Dermis microvascular lymphatic vessel endothelial cell (primary cell): ENCODE measurements around the gene SF1. TPM values are rescaled to one million over a fixed set of nuclear protein-coding genes. Genes with fewer than 3 reads are reported as not detected.

ENCODE experiments used
- DNase-seq, 2 donors: peaks; one replicate each; pipeline versions ENCODE4 v3.0.0 to v3.0.0-alpha.2; 2010; ENCODE audit warnings: low read depth in 2 of 2
- total RNA-seq: library from RNA; depleted of rRNA; stranded (reverse); fragments of >200 nt; gene quantifications from 2 replicates; pipeline ENCODE4 v1.2.1, GENCODE V29; 2014

The SF1 gene
- total RNA-seq, 1 donor from 2014 or later: 44.4 TPM

- peak in 1 of 2 donors; percentile 68 for DNase-seq
Observed at GRCh38 chr11:64801561-64802369, 23.4 kb upstream of the SF1 start.

GRCh38 chr11:64801158-64801464 is 22.8 kb upstream of the SF1 start:
- DNase-seq: no peak

DNA sequence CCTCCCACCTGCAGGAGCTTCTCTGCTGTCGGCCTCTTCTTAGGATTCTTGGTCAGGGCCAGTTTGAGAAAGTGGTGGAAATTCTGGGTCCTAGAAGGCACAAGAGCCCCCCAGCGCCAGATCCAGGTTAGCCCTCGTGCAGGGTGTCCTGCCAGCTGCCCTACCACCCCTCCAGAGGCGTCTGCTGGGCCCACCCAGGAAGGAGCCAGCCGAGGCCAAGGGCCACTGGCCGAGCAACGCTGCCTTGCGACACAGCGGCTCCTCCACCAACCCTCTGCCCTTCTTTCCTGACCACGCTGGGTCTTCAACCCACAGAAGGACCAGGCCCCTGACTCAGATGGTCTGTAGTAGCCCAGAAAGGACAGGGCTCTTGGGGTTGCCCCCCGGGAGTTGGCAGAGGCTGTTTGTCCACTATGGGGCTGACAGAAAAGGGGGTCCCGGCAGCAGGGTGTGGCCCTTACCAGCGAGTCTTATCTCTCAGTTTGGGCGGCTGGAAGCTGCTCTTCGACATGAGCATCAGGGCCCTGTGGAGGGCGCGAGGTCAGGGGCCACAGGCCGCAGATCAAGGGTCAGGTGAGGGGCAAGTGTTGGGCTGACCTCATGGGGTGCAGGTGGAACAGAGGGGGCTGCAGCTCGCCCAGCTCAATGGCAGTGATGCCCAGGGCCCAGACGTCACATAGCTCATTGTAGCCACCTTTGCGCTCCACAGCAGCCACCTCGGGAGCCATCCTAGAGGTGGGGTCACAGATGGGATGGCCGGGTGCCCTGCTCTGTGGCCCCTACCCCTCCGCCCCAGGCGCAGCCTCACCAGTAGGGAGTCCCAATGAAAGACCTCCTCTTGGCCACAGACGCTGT is 22.2 kb upstream of the SF1 start:
- no peak for DNase-seq

GRCh38 chr11:64799623-64800302 is 21.4 kb upstream of the SF1 start:
- DNase-seq: peak in 1 of 2 donors; percentile 58

DNA sequence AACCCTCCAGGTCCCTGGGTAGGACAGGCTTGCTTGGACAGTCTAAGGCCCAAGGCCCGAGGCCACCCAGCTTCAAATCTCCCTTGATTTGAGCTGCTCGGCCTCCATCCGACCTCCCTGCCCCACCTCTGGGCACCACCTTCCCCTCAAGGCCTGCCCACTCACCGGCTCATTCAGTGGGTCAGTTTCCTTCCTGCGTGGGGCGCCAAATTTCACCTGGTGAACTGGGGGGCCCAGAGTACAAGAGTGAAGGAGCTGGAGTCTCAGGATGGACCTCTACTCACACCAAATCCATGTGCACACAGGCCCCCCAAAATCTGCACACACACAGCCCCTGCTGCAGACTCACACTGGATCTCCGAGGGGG is 20.9 kb upstream of the SF1 start:
- DNase-seq: no peak

DNA sequence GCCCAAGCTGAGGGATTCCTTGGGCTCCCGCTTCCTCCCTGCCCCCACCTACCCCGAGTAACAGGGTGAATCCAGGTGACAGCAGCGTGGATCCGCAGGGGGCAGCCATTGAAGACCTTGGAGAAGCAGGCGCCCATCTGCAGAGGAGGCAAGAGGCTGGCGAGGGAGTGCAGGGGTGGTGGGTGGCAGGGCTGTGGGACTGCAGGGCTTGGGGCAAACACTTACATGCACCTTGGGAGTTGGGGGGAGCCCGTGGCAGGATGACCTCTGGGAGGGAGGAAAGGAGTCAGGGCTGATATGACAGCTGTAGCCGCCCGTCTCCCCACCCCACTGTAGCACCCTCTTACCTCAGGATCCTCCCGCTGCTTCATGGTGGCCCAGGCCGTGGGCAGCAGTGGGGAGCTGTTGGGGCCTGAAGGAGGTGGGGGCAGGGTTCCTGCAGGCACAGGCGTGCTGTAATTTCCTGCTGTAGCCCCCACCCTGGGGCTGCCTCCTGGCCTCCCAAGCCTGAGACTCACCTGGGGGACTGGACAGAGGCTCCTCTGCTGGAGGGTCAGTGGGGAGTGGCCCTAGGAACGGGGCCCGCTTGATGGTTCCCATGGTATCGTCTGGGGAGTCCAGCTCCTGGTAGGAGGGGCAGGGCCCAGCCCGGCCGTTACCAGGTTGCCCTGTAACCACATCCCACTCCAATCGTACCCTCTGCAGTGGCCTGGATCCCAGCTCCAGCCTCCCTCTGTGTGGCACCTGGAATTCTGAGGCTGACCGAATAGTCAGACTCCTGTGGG is 18.6 kb upstream of the SF1 start:
- no peak for DNase-seq

GRCh38 chr11:64796047-64796756 is 17.9 kb upstream of the SF1 start:
- no peak for DNase-seq

DNA sequence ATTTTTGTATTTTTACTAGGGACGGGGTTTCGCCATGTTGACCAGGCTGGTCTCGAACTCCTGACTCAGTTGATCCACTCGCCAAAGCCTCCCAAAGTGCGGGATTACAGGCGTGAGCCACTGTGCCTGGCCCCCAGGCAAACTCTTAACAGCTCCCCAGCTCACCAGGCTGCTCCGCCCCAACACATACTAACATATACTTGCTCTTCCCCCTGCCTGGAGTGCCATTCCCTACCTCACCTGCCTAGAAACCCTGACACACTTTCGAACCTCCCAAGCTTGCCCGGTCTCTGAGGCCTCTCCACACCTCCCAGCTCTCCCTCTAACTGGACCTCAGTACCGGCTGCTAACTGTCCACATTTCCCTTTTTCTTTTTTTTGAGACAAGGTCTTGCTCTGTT is 16.2 kb upstream of the SF1 start:
- DNase-seq: no peak

DNA sequence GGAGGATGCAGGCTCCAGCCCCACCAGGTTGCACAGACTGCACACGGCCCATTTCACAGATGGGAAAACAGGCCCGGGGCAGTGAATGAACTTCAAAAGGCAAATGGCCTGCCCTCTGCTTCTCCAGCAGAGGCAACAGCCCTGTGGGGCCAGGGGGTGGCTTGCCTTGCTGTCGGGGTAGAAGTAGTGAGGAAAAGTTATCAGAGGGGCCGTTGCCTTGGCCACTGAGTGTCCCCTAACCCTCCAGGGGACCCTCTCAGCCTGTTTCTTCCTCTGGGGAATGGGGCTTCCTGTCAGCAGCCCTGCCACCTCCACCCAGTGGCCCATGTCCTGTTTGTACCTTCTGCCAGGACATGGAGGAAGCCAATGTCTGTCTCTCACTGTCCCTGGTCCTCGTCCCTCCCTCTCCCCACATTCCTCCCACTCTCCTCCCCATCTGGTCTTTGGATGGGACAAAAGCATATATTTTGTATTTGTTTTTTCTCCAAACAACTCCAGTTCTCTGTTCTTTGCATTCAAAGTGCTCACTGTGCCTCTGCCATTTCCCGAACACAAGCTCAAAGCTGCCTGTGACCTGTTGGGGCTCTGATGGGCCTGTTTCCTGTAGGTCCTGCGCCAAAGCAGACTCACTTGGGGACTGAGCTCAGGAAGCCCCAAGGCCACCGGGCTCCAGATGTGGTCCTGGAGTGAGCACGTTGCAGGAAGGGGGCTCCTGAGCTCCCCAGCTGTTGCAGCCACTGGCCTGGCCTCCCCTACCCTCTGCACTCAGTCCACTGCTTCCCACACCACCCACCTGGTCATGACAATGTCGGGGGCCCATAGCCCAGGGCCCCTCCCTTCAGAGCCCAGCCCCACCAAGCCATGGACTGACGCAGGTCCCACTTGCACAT is 15.2 kb upstream of the SF1 start:
- peak in 1 of 2 donors; percentile 27 for DNase-seq

DNA sequence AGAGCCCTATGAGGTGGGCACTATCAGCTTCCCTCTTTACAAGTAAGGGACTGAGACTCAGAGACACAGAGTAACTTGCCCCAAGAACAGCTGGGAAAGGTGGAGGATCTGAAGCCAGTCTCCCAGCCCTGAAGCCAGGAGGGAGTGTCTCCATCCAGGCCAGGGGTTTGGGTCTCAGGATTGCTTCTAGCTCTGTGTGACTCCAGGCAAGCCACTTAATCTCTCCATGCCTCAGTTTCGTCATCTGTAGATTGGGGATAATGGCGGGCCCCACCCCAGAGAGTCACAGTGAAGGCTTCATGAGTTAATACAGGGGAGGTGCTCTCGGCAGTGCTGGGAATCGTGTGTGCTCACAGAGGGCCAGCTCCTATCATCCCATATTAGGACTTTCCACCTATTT is 14.1 kb upstream of the SF1 start:
- no peak for DNase-seq

DNA sequence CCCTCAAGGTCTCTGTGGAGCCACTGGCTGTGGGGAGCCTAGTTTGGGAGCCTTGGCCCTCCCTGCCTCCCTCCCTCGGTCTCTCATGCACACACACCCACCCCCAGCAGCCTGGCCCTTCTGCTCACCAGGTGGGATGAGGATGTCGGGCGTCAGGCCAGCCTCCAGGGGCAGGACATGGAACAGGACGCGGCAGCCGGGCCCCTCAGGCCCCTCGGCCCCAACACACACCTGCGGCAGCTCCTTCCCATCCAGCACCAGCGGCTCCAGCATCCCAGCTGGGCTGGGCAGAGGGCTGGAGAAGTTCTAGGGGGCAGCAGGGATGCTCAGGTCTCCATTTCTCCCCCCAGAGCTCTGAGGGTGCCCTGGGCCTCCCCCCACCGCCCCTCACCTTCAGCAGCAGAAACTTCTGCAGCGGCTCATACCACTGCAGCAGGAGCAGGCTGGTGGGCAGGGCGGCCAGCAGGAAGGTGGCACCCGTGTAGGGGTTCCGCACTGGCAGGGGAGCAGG is 13.5 kb upstream of the SF1 start:
- no peak for DNase-seq

GRCh38 chr11:64790205-64791095 is 12.1 kb upstream of the SF1 start:
- no peak for DNase-seq

DNA sequence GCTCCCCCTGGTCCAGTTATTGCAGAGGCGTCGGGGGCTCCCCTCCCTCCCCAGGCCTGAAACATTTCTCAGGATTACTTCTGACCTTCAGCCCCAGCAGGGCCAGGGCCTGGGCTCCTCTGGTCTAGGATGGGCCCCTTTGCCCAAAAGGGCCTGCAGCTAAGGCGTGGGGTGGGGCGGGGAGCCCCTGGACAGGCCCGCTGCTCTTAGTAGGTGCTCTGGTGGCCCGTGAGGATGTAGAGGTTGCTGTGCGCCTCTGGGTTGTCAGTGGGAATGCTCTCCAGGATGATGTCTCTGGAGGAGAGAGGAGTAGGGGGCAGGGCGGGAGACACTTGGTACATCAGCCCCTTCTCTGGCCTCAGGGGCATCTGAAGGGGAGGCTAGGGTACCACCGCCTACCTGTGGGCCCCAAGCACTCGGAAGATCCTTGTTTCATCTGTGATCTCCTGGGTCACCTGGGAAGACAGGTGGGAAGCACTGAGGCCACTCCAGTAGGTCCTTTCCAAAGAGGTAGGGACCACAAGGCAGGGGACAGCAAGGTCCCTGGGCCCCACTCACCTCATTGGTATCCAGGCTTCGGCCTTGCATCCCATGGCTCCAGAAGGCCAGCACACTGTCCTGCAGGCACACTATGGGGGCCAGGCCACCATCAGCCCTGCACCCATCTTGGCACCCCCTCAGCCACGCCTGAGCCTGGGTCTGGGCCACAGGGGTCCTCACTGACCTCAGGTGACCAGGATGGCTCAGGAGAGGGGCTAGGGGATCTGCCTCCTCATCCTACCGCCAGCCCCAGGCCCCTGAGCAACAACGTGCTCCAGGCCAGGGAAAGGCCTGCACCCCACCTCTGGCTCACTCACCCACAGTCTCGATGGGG is 11.2 kb upstream of the SF1 start:
- DNase-seq: no peak

DNA sequence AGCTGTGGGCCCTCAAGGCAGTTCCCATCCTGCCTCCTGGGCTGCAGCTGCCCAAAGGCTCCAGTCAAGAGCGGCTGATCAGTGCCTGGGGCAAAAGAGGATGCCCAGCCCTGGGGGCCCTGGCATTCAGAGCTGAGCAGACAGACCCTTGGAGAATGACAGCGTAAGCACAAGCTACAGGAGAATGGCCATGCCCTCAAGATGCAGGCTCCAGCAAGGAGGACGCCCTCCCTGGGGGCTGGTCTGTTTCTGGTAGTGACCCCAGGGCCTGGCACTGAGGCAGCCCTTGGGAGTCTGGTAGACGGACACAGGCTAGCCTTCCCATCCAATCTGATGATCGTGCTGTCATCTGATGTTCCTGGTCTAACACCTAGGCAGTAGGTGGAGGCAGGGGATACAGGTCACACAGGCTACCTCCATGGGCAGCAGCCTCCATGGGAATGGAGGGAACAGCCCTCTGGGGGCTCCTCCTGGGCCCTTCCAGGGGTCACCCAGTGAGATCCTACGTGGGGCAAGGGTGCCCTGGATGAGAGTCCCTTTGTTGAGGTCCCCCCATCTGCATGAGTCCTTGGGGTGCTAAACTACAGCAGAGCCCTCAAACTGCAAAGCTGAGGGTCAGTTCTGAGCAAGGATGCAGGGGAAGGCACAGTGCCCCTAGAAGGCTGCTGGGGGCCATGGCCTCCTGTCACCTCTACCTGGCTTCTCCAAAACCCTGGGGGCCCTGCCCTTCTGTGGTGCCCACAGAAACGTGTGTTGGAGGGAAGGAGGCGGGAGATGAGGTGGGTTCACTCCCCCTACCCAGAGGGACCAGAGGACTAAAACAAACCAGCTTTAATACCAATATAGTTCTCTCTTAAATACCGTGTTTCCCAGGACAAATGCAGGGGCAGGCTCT is 10.2 kb upstream of the SF1 start:
- DNase-seq: no peak

DNA sequence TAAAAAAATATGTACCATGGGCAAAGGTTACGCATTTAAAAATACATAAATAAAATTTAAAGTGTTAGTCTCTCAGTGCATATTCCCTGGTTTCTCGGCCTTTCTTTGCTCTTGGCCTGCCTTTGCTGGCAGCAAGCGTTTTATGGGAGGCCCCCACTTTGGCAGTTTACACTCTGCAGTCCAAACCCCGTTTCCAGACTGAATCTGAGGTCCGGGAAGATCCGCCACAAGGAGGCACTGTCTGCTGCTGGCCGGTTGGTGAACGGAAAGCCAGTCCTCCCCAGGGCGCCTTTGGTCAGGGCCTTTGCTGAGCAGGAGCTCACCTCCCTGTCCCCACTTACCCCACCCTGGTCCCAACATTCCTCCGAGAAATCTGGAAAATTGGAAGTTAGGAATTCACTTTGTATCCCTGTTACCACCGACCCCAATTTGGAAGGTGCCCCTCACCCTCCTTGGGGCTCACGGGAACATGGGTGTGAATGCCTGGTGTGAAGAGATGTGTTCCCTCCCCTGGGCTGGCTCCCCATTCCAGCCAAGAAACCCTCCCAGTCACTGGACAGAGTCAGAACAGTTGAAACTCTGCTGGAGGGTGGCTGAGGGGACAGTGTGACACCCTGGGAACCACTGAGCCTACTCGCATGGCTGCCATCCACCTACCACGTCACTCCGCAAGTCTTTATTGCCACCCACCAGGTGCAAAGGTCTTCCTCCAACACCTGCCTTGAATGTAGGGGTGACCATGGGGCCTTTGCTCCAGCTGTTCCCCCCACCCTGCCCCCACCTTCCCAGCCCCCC is 9.4 kb upstream of the SF1 start:
- peak in 1 of 2 donors; percentile 68 for DNase-seq

DNA sequence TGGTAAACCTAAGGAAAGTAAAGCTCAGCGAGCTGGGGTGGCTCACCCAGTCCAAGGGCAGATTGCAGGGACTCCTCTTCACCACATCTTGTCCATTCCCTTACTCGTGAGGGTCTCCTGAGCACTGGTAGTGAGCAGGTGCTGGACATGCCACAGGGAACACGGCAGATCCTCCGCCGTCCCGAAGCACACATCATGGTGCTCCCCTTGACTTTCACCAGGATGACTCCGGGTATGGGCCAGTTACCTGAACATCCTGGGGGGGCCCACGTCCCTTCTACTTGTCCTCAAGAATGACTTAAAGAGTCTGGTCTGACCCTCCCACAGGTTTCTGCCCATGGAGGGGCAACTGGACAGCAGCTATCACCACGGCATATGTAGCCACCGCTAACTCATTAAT is 8.0 kb upstream of the SF1 start:
- DNase-seq: no peak
